Measurements from ENCODE around the gene NACC1.
A peak's percentile ranks its signal among the peaks of the same experiment; 100 is the strongest.

NACC1 gene

GRCh38 chr19:13100031-13100588 is 18.0 kb upstream of the NACC1 start:
- peaks cover 37% of the 10 kb centered on the region for H3K27me3 ChIP-seq (ENCODE audit: insufficient read depth, low read length)
- H3K4me1 ChIP-seq (ENCODE audit: insufficient read depth, low read length) = peaks cover 24% of the 10 kb centered on the region
- no peak overlapping the region for H3K4me3 ChIP-seq (ENCODE audit: low read length)
- H3K36me3 ChIP-seq (ENCODE audit: insufficient read depth, low read length) = peaks cover 5% of the 10 kb centered on the region
- H2AFZ ChIP-seq (ENCODE audit: low read depth, low read length) = no peak overlapping the region
- peaks cover 2% of the 10 kb centered on the region for H3K9me3 ChIP-seq (ENCODE audit: low read length)

DNA sequence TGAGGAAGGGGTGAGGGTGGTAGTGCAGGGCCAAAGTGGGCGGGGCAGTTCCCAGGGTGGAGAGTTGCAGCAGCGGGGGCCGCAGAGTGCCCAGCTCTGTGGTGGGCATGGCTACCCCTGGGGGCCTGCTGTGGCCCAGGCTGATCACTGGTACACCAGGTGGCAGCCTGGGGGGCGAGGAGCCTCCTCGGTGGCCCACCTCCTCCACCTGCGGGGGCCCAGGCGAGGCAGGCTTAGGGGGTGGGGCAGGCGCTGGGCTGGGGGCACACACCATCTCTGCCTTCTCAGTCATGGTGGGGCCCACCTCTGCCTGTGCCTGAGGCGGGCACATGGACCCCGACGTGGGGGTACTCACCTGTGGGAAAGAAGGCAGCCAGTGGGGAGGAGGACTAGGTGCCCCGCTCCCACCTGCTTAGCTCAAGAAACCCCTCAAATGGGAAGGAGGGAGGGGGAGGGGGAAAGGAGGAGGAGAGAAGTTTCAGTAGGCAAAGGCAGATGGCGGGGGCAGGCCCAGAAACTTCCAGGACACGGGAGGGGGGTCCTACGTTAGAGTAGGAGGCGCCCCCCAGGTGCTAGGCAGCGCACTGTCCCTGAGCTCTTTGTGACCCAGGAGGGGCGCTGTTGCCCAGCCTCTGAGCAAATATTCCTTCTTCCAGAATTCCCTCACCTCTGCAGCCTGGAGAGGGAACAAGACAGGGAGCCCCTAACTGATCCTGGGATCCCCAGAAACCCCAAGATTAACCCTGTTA is 17.0 kb upstream of the NACC1 start:
- Histone ChIP-seq H3K4me3 (ENCODE audit: low read length) (no peak overlapping the region), H3K9me3 (ENCODE audit: low read length) (peaks cover 2% of the 10 kb centered on the region), H3K4me1 (ENCODE audit: insufficient read depth, low read length) (peaks cover 15% of the 10 kb centered on the region), H2AFZ (ENCODE audit: low read depth, low read length) (no peak overlapping the region), H3K27me3 (ENCODE audit: insufficient read depth, low read length) (peaks cover 37% of the 10 kb centered on the region), H3K36me3 (ENCODE audit: insufficient read depth, low read length) (peaks cover 5% of the 10 kb centered on the region)

- Histone ChIP-seq H3K4me3 (ENCODE audit: low read length) (peak overlapping the region; percentile 46), H3K27me3 (ENCODE audit: insufficient read depth, low read length) (peaks cover 34% of the 10 kb centered on the region)
Measured at GRCh38 chr19:13101590-13102415, 16.3 kb upstream of the NACC1 start.

GRCh38 chr19:13102416-13102665 is 15.7 kb upstream of the NACC1 start:
- Histone ChIP-seq H3K4me1 (ENCODE audit: insufficient read depth, low read length) (peaks cover 10% of the 10 kb centered on the region), H3K4me3 (ENCODE audit: low read length) (peak overlapping the region; percentile 46), H3K27me3 (ENCODE audit: insufficient read depth, low read length) (peaks cover 30% of the 10 kb centered on the region), H3K36me3 (ENCODE audit: insufficient read depth, low read length) (peaks cover 9% of the 10 kb centered on the region), H2AFZ (ENCODE audit: low read depth, low read length) (peak overlapping the region; percentile 72), H3K9me3 (ENCODE audit: low read length) (peaks cover 2% of the 10 kb centered on the region)

More at GRCh38 chr19:13101590-13102415, 16.3 kb upstream of the NACC1 start:
- Histone ChIP-seq H2AFZ (ENCODE audit: low read depth, low read length) (peak overlapping the region; percentile 72), H3K4me1 (ENCODE audit: insufficient read depth, low read length) (peaks cover 10% of the 10 kb centered on the region), H3K9me3 (ENCODE audit: low read length) (peaks cover 2% of the 10 kb centered on the region), H3K36me3 (ENCODE audit: insufficient read depth, low read length) (peaks cover 8% of the 10 kb centered on the region)

- H2AFZ ChIP-seq (ENCODE audit: low read depth, low read length) = peak within 1 kb of the TSS; percentile 72
- H3K4me3 ChIP-seq (ENCODE audit: low read length) = peak within 1 kb of the TSS; percentile 46
- H3K4me1 ChIP-seq (ENCODE audit: insufficient read depth, low read length) = peaks cover 10% of the 10 kb centered on the region
- peaks cover 2% of the 10 kb centered on the region for H3K9me3 ChIP-seq (ENCODE audit: low read length)
- peaks cover 12% of the 10 kb centered on the region for H3K36me3 ChIP-seq (ENCODE audit: insufficient read depth, low read length)
- peaks cover 30% of the 10 kb centered on the region for H3K27me3 ChIP-seq (ENCODE audit: insufficient read depth, low read length)
Measured at GRCh38 chr19:13102666-13103580, 15.1 kb upstream of the NACC1 start, which contains the start of gene LYL1. TSS of gene LYL1 (minus strand) at chr19:13102858. CDS start at chr19:13101171, 1,687 bp downstream.

GRCh38 chr19:13103581-13104359 is 14.3 kb upstream of the NACC1 start:
- H3K4me3 ChIP-seq (ENCODE audit: low read length) = no peak overlapping the region
- peaks cover 2% of the 10 kb centered on the region for H3K9me3 ChIP-seq (ENCODE audit: low read length)
- peaks cover 10% of the 10 kb centered on the region for H3K4me1 ChIP-seq (ENCODE audit: insufficient read depth, low read length)
- no peak overlapping the region for H2AFZ ChIP-seq (ENCODE audit: low read depth, low read length)
- H3K36me3 ChIP-seq (ENCODE audit: insufficient read depth, low read length) = peaks cover 12% of the 10 kb centered on the region
- peaks cover 25% of the 10 kb centered on the region for H3K27me3 ChIP-seq (ENCODE audit: insufficient read depth, low read length)

GRCh38 chr19:13104360-13104847 is 13.7 kb upstream of the NACC1 start:
- Histone ChIP-seq H3K4me3 (ENCODE audit: low read length) (no peak overlapping the region), H3K36me3 (ENCODE audit: insufficient read depth, low read length) (peaks cover 16% of the 10 kb centered on the region), H3K4me1 (ENCODE audit: insufficient read depth, low read length) (peaks cover 10% of the 10 kb centered on the region), H3K27me3 (ENCODE audit: insufficient read depth, low read length) (peaks cover 19% of the 10 kb centered on the region), H2AFZ (ENCODE audit: low read depth, low read length) (no peak overlapping the region), H3K9me3 (ENCODE audit: low read length) (peaks cover 2% of the 10 kb centered on the region)

DNA sequence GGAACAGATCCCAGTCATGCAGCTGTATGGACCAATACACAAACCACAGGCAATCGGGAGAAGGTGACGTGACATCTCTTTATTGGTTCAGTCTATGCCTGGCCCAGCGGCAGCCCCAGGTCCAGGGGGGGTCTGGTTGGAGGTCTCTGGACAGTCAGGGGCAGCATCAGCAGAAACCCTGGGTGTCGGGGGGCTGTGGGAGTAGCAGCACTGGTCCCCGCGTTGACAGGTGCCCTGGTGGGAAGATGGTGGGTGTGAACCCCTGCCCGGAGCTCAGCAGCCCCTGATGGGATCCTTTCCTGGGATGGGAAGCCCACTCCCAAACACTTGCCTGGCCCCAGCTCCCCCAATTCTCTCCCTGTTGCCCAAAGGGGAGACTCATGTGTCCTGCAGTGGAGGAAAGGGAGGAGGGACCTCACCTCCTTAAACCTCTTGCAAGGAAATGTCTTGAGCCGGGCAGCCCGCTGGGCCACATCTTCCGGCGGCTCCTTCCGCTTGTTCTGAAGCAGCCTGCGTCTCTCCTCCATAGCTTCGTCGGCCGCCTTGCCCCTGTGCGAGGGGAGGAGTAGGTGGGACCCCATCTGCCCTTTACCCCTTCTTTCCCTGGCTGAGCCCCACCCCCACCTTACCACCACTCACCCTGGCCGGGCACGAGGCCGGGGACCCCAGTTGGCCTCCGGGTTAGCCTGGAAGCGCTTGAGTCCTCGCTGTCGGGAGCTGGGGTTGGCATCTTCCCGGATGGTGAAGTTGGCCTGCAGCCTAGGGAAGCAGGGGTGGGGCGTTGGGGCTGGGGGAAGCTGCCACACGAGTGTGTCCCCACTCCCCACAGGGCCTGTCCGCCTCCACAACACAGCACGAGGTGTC is 13.0 kb upstream of the NACC1 start:
- Histone ChIP-seq H3K9me3 (ENCODE audit: low read length) (peaks cover under 1% of the 10 kb centered on the region), H3K4me1 (ENCODE audit: insufficient read depth, low read length) (peaks cover 10% of the 10 kb centered on the region), H3K36me3 (ENCODE audit: insufficient read depth, low read length) (peaks cover 16% of the 10 kb centered on the region), H2AFZ (ENCODE audit: low read depth, low read length) (no peak overlapping the region), H3K4me3 (ENCODE audit: low read length) (no peak overlapping the region), H3K27me3 (ENCODE audit: insufficient read depth, low read length) (peaks cover 12% of the 10 kb centered on the region)

DNA sequence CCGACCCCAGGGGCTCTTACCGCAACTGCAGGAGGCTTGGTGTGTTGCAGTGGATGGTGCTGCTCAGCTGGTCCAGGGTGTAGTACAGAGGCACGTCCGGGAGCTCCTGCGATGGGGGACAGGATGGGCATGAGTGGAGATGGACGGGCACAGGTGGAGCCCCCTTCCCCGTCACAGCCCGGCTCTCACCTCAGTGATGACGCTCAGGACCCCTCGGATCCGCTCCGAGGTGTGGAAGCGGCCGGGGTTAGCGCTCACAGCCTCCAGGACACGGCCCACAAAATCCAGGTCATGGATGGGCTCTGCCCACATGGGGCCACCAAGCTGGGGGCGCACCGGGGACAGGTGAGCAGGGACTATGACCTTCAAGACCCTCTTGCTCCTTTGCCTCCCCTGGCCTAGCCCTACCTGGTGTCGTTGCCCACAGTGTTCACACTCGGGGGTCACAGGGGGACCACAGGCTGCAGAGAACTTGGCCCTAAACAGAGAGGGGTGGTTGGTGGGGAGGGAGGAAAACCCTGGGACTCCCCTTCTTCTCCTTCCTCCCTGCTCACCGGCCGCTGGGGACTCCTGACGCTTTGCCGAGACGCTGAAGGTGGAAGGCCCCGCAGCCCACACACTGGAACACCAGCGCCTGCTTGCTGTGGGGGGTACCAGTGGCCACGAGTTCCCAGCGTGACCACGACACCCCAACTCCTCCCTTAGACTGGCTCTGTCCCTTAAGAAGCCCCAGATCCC is 8.5 kb upstream of the NACC1 start:
- Histone ChIP-seq H3K27me3 (ENCODE audit: insufficient read depth, low read length) (no peaks in the 10 kb centered on the region), H3K9me3 (ENCODE audit: low read length) (no peaks in the 10 kb centered on the region), H2AFZ (ENCODE audit: low read depth, low read length) (no peak overlapping the region), H3K4me1 (ENCODE audit: insufficient read depth, low read length) (no peaks in the 10 kb centered on the region), H3K36me3 (ENCODE audit: insufficient read depth, low read length) (peaks cover 29% of the 10 kb centered on the region), H3K4me3 (ENCODE audit: low read length) (no peak overlapping the region)

- H3K9me3 ChIP-seq (ENCODE audit: low read length) = no peaks in the 10 kb centered on the region
- no peak overlapping the region for H2AFZ ChIP-seq (ENCODE audit: low read depth, low read length)
- H3K36me3 ChIP-seq (ENCODE audit: insufficient read depth, low read length) = peaks cover 31% of the 10 kb centered on the region
- no peaks in the 10 kb centered on the region for H3K27me3 ChIP-seq (ENCODE audit: insufficient read depth, low read length)
- H3K4me3 ChIP-seq (ENCODE audit: low read length) = no peak overlapping the region
- peaks cover 3% of the 10 kb centered on the region for H3K4me1 ChIP-seq (ENCODE audit: insufficient read depth, low read length)
Measured at GRCh38 chr19:13110099-13110610, 7.9 kb upstream of the NACC1 start.

DNA sequence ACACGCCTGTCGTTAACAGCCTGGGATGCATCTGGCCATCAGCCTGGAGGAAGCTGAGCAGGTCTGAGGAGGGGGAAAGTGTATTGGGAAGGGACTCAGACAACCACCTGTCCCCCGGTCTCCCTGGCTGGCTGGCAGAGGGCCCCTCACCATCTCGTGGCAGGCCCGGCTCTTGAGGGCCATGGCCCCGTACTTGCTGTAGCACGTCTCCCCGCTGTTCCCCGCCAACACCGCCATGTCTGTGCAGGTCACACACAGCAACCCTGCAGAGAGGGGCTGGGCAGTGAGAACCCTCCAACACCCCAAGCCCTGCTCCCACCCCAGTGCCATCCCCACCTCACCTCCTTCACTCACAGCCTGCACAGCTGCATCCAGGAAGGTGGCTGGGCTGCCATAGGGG is 5.5 kb upstream of the NACC1 start:
- Histone ChIP-seq H3K36me3 (ENCODE audit: insufficient read depth, low read length) (peaks cover 26% of the 10 kb centered on the region), H3K4me1 (ENCODE audit: insufficient read depth, low read length) (peaks cover 19% of the 10 kb centered on the region), H3K27me3 (ENCODE audit: insufficient read depth, low read length) (no peaks in the 10 kb centered on the region), H3K4me3 (ENCODE audit: low read length) (no peak overlapping the region), H2AFZ (ENCODE audit: low read depth, low read length) (no peak overlapping the region), H3K9me3 (ENCODE audit: low read length) (no peaks in the 10 kb centered on the region)
